Endothelial cell of umbilical vein (primary cell): ENCODE measurements around the gene COA3. TPM values are rescaled to one million over a fixed set of nuclear protein-coding genes. Genes with fewer than 3 reads are reported as not detected.

ENCODE experiments used
- BruUV-seq: library from RNA; stranded (reverse); fragments of 400-500 nt; replicated peaks from 2 replicates; lab custom pipeline; 2021; lab: Mats Ljungman, UMichigan
- CTCF ChIA-PET: fragments of 300-600, 350-600 bp; sonication (Branson Sonifier 250); formaldehyde crosslinking; loops from one replicate; lab custom pipeline; 2021; ENCODE audit warnings: antibody characterized with exemption, inconsistent platforms; lab: Charles Lee
- POLR2A ChIA-PET: fragments of 300-600, 350-600 bp; sonication (Branson Sonifier 250); formaldehyde crosslinking; loops from one replicate; lab custom pipeline; 2021; ENCODE audit warnings: antibody characterized with exemption, inconsistent platforms; lab: Charles Lee
- DNase-seq: peaks from one replicate; pipeline ENCODE4 v3.0.0-alpha.2; 2011; ENCODE audit warnings: low read depth, low spot score
- FAIRE-seq: peaks from 2 replicates; lab custom pipeline; 2011; peaks lifted over from hg19 to GRCh38; lab: Jason Lieb, UNC
- H2AFZ ChIP-seq: 2 replicates; pipeline ENCODE4 v1.6.0; 2012; ENCODE audit warnings: low read depth, low read length, control low read depth, inconsistent platforms
- H3K27ac ChIP-seq: 2 replicates; pipeline ENCODE4 v1.5.1; 2011; ENCODE audit warnings: low read depth, mild to moderate bottlenecking, control low read depth, low read length, moderate library complexity; ENCODE audit not compliant: insufficient read depth
- H3K27me3 ChIP-seq, 2 experiments: 2 replicates each; pipeline versions ENCODE4 v1.6.0 to v1.6.1; 2011; ENCODE audit warnings: low read length in 2 of 2, mixed read lengths in 1 of 2; ENCODE audit not compliant: control insufficient read depth in 2 of 2, insufficient read depth in 2 of 2
- H3K36me3 ChIP-seq, 2 experiments: 2 replicates in 1 of 2; 3 replicates in 1 of 2; pipeline ENCODE4 v1.5.1; 2011; ENCODE audit warnings: low read length in 2 of 2, mild to moderate bottlenecking in 1 of 2, moderate library complexity in 1 of 2; ENCODE audit not compliant: control insufficient read depth in 2 of 2, insufficient read depth in 2 of 2; ENCODE audit errors: extremely low read depth in 1 of 2
- H3K4me1 ChIP-seq: 3 replicates; pipeline ENCODE4 v1.5.1; 2011; ENCODE audit warnings: mild to moderate bottlenecking, low read length; ENCODE audit not compliant: control insufficient read depth, insufficient read depth; ENCODE audit errors: extremely low read depth
- H3K4me2 ChIP-seq: 2 replicates; pipeline ENCODE4 v1.6.1; 2011; ENCODE audit warnings: low read length, control low read depth, mixed read lengths; ENCODE audit not compliant: insufficient read depth
- H3K4me3 ChIP-seq, 3 experiments: fragments of 200-600 bp in 1 of 3; sonication (generic), shearing (Covaris generic) in 1 of 3; replicated peaks in 1 of 3; 2 replicates each; pipeline ENCODE4 v1.5.1; 2011 to 2016; ENCODE audit warnings: control low read depth in 3 of 3, low read length in 3 of 3, mild to moderate bottlenecking in 2 of 3, inconsistent platforms in 1 of 3, low read depth in 1 of 3, moderate library complexity in 1 of 3; ENCODE audit not compliant: insufficient read depth in 1 of 3
- H3K79me2 ChIP-seq: 2 replicates; pipeline ENCODE4 v1.6.0; 2012; ENCODE audit warnings: low read length, inconsistent platforms; ENCODE audit not compliant: control insufficient read depth, insufficient read depth
- H3K9ac ChIP-seq: replicated peaks from 2 replicates; pipeline ENCODE3; 2011; ENCODE audit warnings: low read length, control low read depth; ENCODE audit not compliant: insufficient read depth; ENCODE audit errors: extremely low read depth
- H3K9me1 ChIP-seq: replicated peaks from 3 replicates; pipeline ENCODE4 v1.6.0; 2011; ENCODE audit warnings: mild to moderate bottlenecking, low read length; ENCODE audit not compliant: control insufficient read depth, insufficient read depth; ENCODE audit errors: extremely low read depth
- H3K9me3 ChIP-seq: replicated peaks from 2 replicates; pipeline ENCODE4 v1.5.1; 2012; ENCODE audit warnings: low read length, inconsistent platforms; ENCODE audit not compliant: control insufficient read depth, insufficient read depth
- H4K20me1 ChIP-seq: replicated peaks from 2 replicates; pipeline ENCODE3; 2011; ENCODE audit warnings: mild to moderate bottlenecking, low read length; ENCODE audit not compliant: control insufficient read depth, insufficient read depth; ENCODE audit errors: extremely low read depth
- EZH2 ChIP-seq: IDR thresholded peaks from 2 replicates; pipeline ENCODE4 v1.6.1; 2012; ENCODE audit warnings: borderline replicate concordance, low read depth, mild to moderate bottlenecking, moderate library complexity, low read length, inconsistent platforms; ENCODE audit not compliant: severe bottlenecking
- FOS ChIP-seq: IDR thresholded peaks from 2 replicates; pipeline ENCODE4 v1.6.1; 2011; ENCODE audit warnings: mild to moderate bottlenecking, low read length, moderate library complexity, borderline replicate concordance; ENCODE audit not compliant: insufficient read depth
- GATA2 ChIP-seq: IDR thresholded peaks from 2 replicates; pipeline ENCODE4 v1.7.0; 2011; ENCODE audit warnings: low read depth, mild to moderate bottlenecking, moderate library complexity, mixed read lengths, low read length; ENCODE audit not compliant: insufficient read length, insufficient read depth
- JUN ChIP-seq: IDR thresholded peaks from 2 replicates; pipeline ENCODE4 v1.6.1; 2011; ENCODE audit warnings: borderline replicate concordance, low read depth; ENCODE audit not compliant: insufficient read length, insufficient read depth
- MYC ChIP-seq: IDR thresholded peaks from one replicate; pipeline ENCODE4 v1.6.1; 2011; ENCODE audit warnings: mild to moderate bottlenecking, low read depth, low read length
- POLR2A ChIP-seq: IDR thresholded peaks from 2 replicates; pipeline ENCODE4 v1.6.1; 2012; ENCODE audit warnings: low read depth, mild to moderate bottlenecking, control low read depth, low read length
- POLR2AphosphoS5 ChIP-seq: IDR thresholded peaks from 2 replicates; pipeline ENCODE4 v1.6.1; 2012; ENCODE audit warnings: low read depth, mild to moderate bottlenecking, control low read depth, low read length, moderate library complexity; ENCODE audit not compliant: insufficient read depth
- dilution Hi-C: fragments of 300-500 bp; cut with MboI; formaldehyde crosslinking; loops from one replicate; pipeline ENCODE4 v1.15.0; 2019; ENCODE audit warnings: low sequenced_read_pairs; ENCODE audit not compliant: extremely low pct_ligation_motif_present
- intact Hi-C: fragments of 100-400 bp; cut with micrococcal nuclease; formaldehyde crosslinking; loops from one replicate; pipeline ENCODE4 v1.10.0; 2022
- polyA plus RNA-seq, 4 experiments: library from polyadenylated mRNA; depleted of rRNA in 3 of 4; stranded (reverse) in 3 of 4; unstranded in 1 of 4; fragments of >200 nt; gene quantifications; 2 replicates each; pipeline versions ENCODE4 v1.2.1 to v1.2.3, GENCODE V29; 2011 to 2012; ENCODE audit warnings: missing spikeins in 1 of 4
- total RNA-seq: library from RNA; stranded (reverse); gene quantifications from 2 replicates; pipeline ENCODE4 v1.2.3, GENCODE V29; 2021
- TF ChIP-seq, protein P1 (sequence below), 2 donors: IDR thresholded peaks; 1 replicate in 1 of 2; 2 replicates in 1 of 2; pipeline ENCODE4 v1.5.1; 2011; ENCODE audit warnings: low read length in 2 of 2, mild to moderate bottlenecking in 2 of 2, moderate library complexity in 2 of 2, control low read depth in 1 of 2, inconsistent platforms in 1 of 2, low read depth in 1 of 2; ENCODE audit not compliant: insufficient read depth in 1 of 2; ENCODE audit errors: extremely low read depth in 1 of 2
- TF ChIP-seq, protein P2 (sequence below): IDR thresholded peaks from 2 replicates; pipeline ENCODE4 v1.6.1; 2011; ENCODE audit not compliant: insufficient read depth, insufficient read length

COA3 gene
- total and polyA plus RNA-seq, 2 donors (not counting 3 experiments of a cell fraction or from before 2014, with no cell fraction given), result 56.6 to 126 TPM

DNA sequence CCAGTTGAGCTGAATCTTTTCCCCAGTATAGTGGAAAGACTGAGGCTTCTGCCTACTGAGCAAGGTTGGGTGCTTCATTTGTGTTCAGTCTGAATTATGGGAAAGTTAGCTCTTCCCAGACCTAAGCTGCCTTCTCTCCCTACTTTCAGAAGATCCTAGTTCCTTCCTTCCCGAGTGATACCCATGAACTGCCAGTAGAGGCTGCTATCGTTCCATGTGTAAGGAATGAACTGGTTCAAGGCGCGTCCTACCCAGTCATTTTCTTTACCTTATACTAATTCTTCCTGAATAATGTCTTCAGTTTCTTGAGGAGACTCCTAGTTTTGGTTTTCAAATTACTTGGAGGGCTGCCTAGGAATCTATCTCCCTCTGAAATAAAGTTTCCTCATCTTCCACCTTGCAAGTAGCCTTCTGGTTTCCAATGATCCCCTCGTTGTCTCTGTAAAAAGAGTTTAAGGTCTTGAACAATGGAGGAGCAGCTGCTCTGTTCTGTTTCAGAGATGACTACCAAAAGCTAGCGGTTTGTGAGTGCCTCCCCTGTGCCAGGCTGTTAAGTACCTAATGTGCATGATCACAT lies 44.9 kb upstream of the COA3 start:
- ChIA-PET POLR2A (no interaction called here), CTCF (interaction anchor here (0.6 to 8.9 kb wide), 20 partner anchors 10 to 154 kb away, joined by 3 to 132 read pairs (median 4); partner anchors contain the start of genes PSME3 and RPL27)
- H3K4me1 ChIP-seq, result no peaks in the 10 kb centered on the region
- peak; percentile 69 for DNase-seq
- H3K4me2 ChIP-seq, result no peak overlapping the region
- intact Hi-C loops (loop anchor here (1.0 kb wide), 3 partner anchors 86 to 155 kb away; partner anchors contain the start of gene RPL27), dilution Hi-C loops (no loop called here)
- H3K79me2 ChIP-seq, result no peaks in the 10 kb centered on the region
- H3K27me3 ChIP-seq, result no peaks in the 10 kb centered on the region
- H3K9me3 ChIP-seq, result no peaks in the 10 kb centered on the region
- no TSS peak for BruUV-seq
- H3K9ac ChIP-seq, result no peak overlapping the region
- no peak overlapping the region for H2AFZ ChIP-seq
- H3K4me3 ChIP-seq, result no peak overlapping the region
- H3K9me1 ChIP-seq, result no peaks in the 10 kb centered on the region
- FAIRE-seq, result peak; percentile 89
- TF ChIP-seq, protein P1, sequence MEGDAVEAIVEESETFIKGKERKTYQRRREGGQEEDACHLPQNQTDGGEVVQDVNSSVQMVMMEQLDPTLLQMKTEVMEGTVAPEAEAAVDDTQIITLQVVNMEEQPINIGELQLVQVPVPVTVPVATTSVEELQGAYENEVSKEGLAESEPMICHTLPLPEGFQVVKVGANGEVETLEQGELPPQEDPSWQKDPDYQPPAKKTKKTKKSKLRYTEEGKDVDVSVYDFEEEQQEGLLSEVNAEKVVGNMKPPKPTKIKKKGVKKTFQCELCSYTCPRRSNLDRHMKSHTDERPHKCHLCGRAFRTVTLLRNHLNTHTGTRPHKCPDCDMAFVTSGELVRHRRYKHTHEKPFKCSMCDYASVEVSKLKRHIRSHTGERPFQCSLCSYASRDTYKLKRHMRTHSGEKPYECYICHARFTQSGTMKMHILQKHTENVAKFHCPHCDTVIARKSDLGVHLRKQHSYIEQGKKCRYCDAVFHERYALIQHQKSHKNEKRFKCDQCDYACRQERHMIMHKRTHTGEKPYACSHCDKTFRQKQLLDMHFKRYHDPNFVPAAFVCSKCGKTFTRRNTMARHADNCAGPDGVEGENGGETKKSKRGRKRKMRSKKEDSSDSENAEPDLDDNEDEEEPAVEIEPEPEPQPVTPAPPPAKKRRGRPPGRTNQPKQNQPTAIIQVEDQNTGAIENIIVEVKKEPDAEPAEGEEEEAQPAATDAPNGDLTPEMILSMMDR (IDR thresholded peaks at IDR 0.05; ENCODE audit: extremely low read depth in 1 of 2, insufficient read depth in 1 of 2, low read depth in 1 of 2, low read length in 2 of 2), result peak; percentile 91 to 92
- TF ChIP-seq FOS, result no peak
- H3K36me3 ChIP-seq, result peaks cover 24 to 41% of the 10 kb centered on the region in 2 experiments
- peaks cover 2% of the 10 kb centered on the region for H4K20me1 ChIP-seq
- no peak overlapping the region for H3K27ac ChIP-seq

DNA sequence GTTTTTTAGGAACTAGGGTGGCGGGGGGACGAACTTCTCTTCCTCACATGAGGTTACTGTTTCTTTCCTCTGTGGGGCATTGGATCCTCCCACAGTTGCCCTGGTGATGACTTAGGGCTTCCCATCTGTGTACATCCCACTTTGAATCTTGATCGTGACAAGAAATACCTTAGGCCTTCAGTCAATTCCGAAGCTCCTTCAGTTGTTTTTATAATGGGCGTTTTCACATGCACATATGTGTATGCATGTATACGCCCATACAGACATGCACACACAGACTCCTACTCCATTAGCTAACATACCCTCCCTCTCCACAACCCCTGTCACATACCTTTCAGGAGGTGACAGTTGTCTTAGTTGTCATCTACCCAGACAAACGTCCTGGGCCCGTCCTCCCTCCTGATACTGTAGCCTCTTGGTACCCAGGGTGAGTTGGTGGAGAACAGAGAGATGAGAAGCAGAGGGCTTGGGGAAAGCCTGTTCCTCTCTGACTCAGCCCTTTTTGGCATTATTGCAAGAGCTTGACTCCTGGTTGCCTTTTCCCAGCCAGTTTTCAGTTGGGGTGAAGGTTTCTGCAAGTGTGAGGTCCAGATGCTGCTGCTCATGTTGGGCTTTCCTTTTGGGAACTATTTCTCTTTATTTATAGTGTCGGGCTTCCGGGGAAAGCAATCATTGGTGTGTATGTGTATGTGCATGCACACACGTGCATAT lies 43.6 kb upstream of the COA3 start:
- Histone ChIP-seq H3K9me3 (no peaks in the 10 kb centered on the region), H2AFZ (no peak overlapping the region), H3K9ac (no peak overlapping the region), H3K36me3 (peaks cover 33 to 47% of the 10 kb centered on the region in 2 experiments), H3K9me1 (no peaks in the 10 kb centered on the region), H3K4me2 (no peak overlapping the region), H4K20me1 (peaks cover 2% of the 10 kb centered on the region), H3K79me2 (peaks cover 2% of the 10 kb centered on the region), H3K4me3 (no peak overlapping the region), H3K27me3 (no peaks in the 10 kb centered on the region), H3K4me1 (no peaks in the 10 kb centered on the region), H3K27ac (no peak overlapping the region)
- no TSS peak for BruUV-seq
- FAIRE-seq, result no peak
- intact Hi-C loops, result no loop called here
- DNase-seq, result no peak
- dilution Hi-C loops, result no loop called here
- POLR2A ChIA-PET, result no interaction called here
- TF ChIP-seq POLR2AphosphoS5, result no peak
- no peak for TF ChIP-seq GATA2
- no peak for TF ChIP-seq EZH2
- TF ChIP-seq MYC, result no peak
- no peak for TF ChIP-seq FOS
- no peak for TF ChIP-seq POLR2A
- TF ChIP-seq, protein P1 (IDR thresholded peaks at IDR 0.05; ENCODE audit: extremely low read depth in 1 of 2, insufficient read depth in 1 of 2, low read depth in 1 of 2, low read length in 2 of 2), result no peak
- TF ChIP-seq JUN, result no peak
- TF ChIP-seq, protein P2, sequence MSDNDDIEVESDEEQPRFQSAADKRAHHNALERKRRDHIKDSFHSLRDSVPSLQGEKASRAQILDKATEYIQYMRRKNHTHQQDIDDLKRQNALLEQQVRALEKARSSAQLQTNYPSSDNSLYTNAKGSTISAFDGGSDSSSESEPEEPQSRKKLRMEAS, result no peak
- CTCF ChIA-PET, result interaction anchor here (0.8 to 8.9 kb wide), 9 partner anchors 8 to 156 kb away, joined by 3 to 132 read pairs (median 6); partner anchors contain the start of genes PSME3 and RPL27
